ENCODE data around the gene OR1L8.

GRCh38 chr9:122619996-122620395, 36.8 kb upstream of the OR1L8 start:
- no peak for TF ChIP-seq RAD21 (conservative IDR thresholded peaks at IDR 0.05 in 1 of 2, IDR thresholded peaks at IDR 0.05 in 1 of 2)
- TF ChIP-seq CTCF (IDR thresholded peaks at IDR 0.05): no peak
- TF ChIP-seq POLR2A (IDR thresholded peaks at IDR 0.05; ENCODE audit: low read length): no peak
- no peak for TF ChIP-seq RCOR1 (IDR thresholded peaks at IDR 0.05; ENCODE audit: low read depth, low read length)
- TF ChIP-seq CEBPB (IDR thresholded peaks at IDR 0.05): no peak
- TF ChIP-seq KDM5A (IDR thresholded peaks at IDR 0.05): no peak
- no peak for TF ChIP-seq EHF (CRISPR knock-in tag; IDR thresholded peaks at IDR 0.05)
- no peak for TF ChIP-seq JUN (IDR thresholded peaks at IDR 0.05)
- no peak for TF ChIP-seq CHD4 (IDR thresholded peaks at IDR 0.05; ENCODE audit: borderline replicate concordance)
- TF ChIP-seq HMGXB4 (CRISPR knock-in tag; IDR thresholded peaks at IDR 0.05; ENCODE audit: borderline replicate concordance): no peak
- TF ChIP-seq REST (IDR thresholded peaks at IDR 0.05): no peak
- TF ChIP-seq CHD2 (IDR thresholded peaks at IDR 0.05; ENCODE audit: low read length, partially characterized antibody): no peak
